Right lobe of liver (tissue), 4 donors: ENCODE measurements around the gene EPHA4.

Experiments
- POLR2A ChIP-seq: fragments of 450-650 bp; IDR thresholded peaks from one replicate; pipeline ENCODE4 v1.6.1; 2017; ENCODE audit warnings: antibody characterized with exemption, mild to moderate bottlenecking
- TF ChIP-seq, protein P1 (sequence below), 4 donors: fragments of 200-600 bp in 3 of 4; fragments of 450-650 bp in 1 of 4; IDR thresholded peaks; one replicate each; pipeline versions ENCODE4 v1.5.1 to v1.8.0; 2016 to 2022; ENCODE audit warnings: antibody characterized with exemption in 4 of 4, mild to moderate bottlenecking in 2 of 4
- donor health status: DM: no; HTN: no; CAD: no.
- donor health status: DM: no; HTN: no; CAD: no.
- donor health status: DM: no; HTN: yes; CAD: no.

DNA sequence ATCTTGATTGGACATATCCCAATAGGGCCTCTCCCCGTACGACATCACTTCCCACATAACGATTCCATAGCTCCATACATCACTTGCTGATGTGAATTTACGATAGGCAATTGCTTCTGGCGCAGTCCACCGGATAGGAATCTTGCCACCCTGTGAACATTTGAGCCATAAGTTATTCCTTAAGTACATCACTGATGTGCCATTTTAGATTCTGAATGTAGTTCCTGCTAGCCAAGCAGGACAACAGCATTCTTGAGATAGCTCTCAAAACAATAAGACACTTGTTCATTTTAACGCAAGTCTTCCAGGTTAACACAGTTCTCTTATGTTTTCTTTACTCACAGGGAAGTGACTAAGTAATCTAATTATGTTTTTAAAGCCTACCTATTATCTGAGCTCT is 138.0 kb downstream of the EPHA4 start:
- TF ChIP-seq, protein P1, sequence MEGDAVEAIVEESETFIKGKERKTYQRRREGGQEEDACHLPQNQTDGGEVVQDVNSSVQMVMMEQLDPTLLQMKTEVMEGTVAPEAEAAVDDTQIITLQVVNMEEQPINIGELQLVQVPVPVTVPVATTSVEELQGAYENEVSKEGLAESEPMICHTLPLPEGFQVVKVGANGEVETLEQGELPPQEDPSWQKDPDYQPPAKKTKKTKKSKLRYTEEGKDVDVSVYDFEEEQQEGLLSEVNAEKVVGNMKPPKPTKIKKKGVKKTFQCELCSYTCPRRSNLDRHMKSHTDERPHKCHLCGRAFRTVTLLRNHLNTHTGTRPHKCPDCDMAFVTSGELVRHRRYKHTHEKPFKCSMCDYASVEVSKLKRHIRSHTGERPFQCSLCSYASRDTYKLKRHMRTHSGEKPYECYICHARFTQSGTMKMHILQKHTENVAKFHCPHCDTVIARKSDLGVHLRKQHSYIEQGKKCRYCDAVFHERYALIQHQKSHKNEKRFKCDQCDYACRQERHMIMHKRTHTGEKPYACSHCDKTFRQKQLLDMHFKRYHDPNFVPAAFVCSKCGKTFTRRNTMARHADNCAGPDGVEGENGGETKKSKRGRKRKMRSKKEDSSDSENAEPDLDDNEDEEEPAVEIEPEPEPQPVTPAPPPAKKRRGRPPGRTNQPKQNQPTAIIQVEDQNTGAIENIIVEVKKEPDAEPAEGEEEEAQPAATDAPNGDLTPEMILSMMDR (IDR thresholded peaks at IDR 0.05): no peak
- TF ChIP-seq POLR2A: no peak
